ENCODE measurements around the gene TNNI3.
A peak's percentile ranks its signal among the peaks of the same experiment; 100 is the strongest.
"Not testable (repeated sequence)": the region's sequence is repeated elsewhere in the genome, so short reads cannot be mapped to it uniquely, and the experiment has no call there.

Gene TNNI3

DNA sequence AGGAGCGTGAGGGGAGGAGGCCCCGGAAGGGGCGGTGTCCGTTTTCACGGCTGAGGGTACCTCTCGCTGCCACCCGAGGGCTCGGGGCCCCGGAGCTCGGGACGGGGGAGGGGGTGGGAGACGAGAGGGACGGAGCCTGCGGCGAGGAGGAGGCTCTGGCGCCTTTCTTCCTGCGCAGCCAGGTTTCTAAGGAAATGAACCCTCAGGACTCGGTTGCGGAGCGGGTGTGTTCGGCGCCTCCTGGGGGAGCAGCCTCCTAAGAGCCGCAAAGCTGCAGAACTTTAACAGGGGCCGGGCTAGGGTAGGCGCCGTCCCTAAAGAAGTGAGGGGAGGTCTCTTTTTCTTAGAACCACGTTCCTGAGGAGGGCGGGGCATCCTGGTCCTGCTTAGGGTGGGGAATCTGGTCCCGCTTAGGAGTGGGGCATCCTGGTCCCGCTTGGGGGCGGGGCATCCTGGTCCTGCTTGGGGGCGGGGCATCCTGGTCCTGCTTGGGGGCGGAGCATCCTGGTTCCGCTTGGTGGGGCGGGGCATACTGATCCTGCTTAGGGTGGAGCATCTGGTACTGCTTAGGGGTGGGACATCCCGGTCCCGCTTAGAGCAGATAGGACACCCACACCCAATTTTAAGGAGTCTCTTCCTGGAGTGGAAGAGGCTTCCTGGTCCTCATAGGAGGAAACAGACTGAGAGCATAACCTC is 16.3 kb upstream of the TNNI3 start:
- peak overlapping the region; percentile 71 for H3K4me3 ChIP-seq (ENCODE audit: control insufficient read depth, low read depth, low read length)
- TF ChIP-seq, protein P1, sequence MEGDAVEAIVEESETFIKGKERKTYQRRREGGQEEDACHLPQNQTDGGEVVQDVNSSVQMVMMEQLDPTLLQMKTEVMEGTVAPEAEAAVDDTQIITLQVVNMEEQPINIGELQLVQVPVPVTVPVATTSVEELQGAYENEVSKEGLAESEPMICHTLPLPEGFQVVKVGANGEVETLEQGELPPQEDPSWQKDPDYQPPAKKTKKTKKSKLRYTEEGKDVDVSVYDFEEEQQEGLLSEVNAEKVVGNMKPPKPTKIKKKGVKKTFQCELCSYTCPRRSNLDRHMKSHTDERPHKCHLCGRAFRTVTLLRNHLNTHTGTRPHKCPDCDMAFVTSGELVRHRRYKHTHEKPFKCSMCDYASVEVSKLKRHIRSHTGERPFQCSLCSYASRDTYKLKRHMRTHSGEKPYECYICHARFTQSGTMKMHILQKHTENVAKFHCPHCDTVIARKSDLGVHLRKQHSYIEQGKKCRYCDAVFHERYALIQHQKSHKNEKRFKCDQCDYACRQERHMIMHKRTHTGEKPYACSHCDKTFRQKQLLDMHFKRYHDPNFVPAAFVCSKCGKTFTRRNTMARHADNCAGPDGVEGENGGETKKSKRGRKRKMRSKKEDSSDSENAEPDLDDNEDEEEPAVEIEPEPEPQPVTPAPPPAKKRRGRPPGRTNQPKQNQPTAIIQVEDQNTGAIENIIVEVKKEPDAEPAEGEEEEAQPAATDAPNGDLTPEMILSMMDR (IDR thresholded peaks at IDR 0.05; ENCODE audit: control insufficient read depth, insufficient read depth, low read depth, low read length, missing control alignments), result no peak
- DNase-seq (ENCODE audit: low read depth), result peak; percentile 34

DNA sequence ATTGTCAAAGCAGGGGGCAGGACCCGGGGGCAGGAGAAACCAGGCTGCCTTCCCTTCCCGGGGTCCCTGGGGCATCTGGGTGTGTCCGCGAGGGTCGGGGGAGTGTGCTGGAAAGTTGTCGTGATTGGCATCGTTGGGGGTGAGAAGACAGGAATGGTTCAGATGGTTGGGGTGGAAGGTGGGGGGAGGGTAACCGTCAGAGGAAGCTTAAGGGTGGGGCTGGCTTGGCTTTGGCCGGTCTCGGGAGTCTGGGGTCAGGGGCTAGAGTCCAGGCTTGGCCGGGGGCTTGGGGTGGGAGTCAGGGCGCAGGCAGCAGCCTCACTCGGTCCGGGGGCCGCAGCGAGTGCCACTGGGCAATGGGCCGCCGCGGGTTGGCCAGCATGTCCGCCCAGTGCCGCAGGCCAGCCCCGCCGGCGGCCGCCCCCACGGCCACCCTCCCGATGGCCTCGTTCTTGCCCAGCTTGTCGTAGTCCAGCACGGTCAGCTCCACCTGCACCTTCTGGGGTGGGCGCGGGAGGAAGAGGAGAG is 15.7 kb upstream of the TNNI3 start:
- H3K4me3 ChIP-seq (ENCODE audit: control insufficient read depth, low read depth, low read length), result peak overlapping the region; percentile 71
- TF ChIP-seq, protein P1 (IDR thresholded peaks at IDR 0.05; ENCODE audit: control insufficient read depth, insufficient read depth, low read depth, low read length, missing control alignments), result no peak
- no peak for DNase-seq (ENCODE audit: low read depth)

DNA sequence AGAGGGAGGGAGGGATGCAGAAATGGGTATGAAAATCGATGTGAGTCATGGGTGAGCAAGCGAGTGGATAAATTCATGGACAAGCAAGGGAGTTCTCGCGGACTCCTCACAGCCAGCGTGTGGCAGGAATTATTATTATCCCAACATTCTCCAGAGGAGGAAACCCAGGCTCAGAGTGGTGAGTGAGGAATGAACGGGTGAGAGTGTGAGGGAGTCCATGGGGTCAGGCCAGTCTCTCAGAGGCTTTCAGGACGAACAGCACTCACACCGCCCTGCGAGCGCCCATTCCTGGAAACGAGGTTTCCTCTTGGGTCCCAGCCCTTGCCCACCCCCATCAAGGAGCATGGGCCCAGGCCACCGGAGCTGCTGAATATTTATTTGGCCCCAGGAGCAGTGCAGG is 15.2 kb upstream of the TNNI3 start:
- peak; percentile 16 for DNase-seq (ENCODE audit: low read depth)
- TF ChIP-seq, protein P1 (IDR thresholded peaks at IDR 0.05; ENCODE audit: control insufficient read depth, insufficient read depth, low read depth, low read length, missing control alignments), result peak; percentile 27
- H3K4me3 ChIP-seq (ENCODE audit: control insufficient read depth, low read depth, low read length), result peak overlapping the region; percentile 71

DNA sequence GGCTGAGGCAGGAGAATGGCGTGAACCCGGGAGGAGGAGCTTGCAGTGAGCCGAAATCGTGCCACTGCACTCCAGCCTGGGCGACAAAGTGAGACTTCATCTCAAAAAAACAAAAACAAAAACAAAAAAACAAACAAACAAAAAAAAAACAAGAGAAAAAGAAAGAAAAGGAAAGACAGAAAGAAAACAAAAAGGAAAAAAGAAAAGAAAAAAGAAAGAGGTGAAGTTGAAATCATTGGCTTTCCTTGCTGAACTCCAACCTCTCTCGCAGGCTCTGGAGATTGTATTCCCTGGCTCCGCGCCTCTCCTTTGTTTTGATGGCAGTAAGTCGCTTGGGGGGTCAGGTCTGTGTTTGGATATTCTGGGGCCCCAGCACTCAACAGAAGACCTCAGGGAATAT is 14.8 kb upstream of the TNNI3 start:
- DNase-seq (ENCODE audit: low read depth), result not testable (repeated sequence)
- H3K4me3 ChIP-seq (ENCODE audit: control insufficient read depth, low read depth, low read length), result peak overlapping the region; percentile 71

- DNase-seq (ENCODE audit: low read depth), result no peak
- TF ChIP-seq, protein P1 (IDR thresholded peaks at IDR 0.05; ENCODE audit: control insufficient read depth, insufficient read depth, low read depth, low read length, missing control alignments), result no peak
These were observed 13.9 kb upstream of the TNNI3 start for GRCh38 chr19:55171440-55171839.

DNA sequence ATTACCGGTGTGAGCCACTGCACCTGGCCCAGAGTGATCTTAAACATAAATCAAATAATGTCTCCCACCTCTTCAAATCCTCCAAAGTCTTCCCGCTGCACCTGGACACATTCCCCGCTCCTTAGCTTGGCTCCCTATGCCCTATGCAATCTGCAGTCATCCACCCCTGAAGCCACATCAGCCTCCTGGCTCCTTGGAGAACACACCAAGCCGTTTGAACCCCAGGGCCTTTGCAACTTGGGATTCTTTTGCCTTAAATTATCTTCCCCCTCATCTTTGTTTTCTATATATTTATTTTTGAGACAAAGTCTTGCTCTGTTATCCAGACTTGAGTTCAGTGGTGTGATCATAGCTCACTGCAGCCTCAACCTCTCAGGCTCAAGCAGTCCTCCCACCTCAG is 11.6 kb upstream of the TNNI3 start:
- TF ChIP-seq, protein P1 (IDR thresholded peaks at IDR 0.05; ENCODE audit: control insufficient read depth, insufficient read depth, low read depth, low read length, missing control alignments), result no peak
- no peak overlapping the region for H3K4me3 ChIP-seq (ENCODE audit: control insufficient read depth, low read depth, low read length)
- DNase-seq (ENCODE audit: low read depth), result no peak

More at GRCh38 chr19:55171440-55171839, 13.9 kb upstream of the TNNI3 start:
- H3K4me3 ChIP-seq (ENCODE audit: control insufficient read depth, low read depth, low read length), result no peak overlapping the region

- DNase-seq (ENCODE audit: low read depth), result peak; percentile 86
- peak within 1 kb of the TSS; percentile 76 for H3K4me3 ChIP-seq (ENCODE audit: control insufficient read depth, low read depth, low read length)
- TF ChIP-seq, protein P1 (IDR thresholded peaks at IDR 0.05; ENCODE audit: control insufficient read depth, insufficient read depth, low read depth, low read length, missing control alignments), result no peak
These were observed 9.2 kb upstream of the TNNI3 start, which contains the start of gene DNAAF3 for GRCh38 chr19:55166530-55167268. Gene DNAAF3, minus strand, starts transcription at chr19:55166613. Its CDS starts 200 bp downstream, at chr19:55166413.
